Common myeloid progenitor, CD34-positive (primary cell): ENCODE measurements around the gene SMOC2.
"Not testable (repeated sequence)": the region's sequence is repeated elsewhere in the genome, so short reads cannot be mapped to it uniquely, and the experiment has no call there.

Source experiments
- CTCF ChIA-PET: fragments of 350-600 bp; sonication (Branson Sonifier 250); formaldehyde crosslinking; loops from one replicate; lab custom pipeline; 2021; ENCODE audit warnings: antibody characterized with exemption; lab: Charles Lee
- POLR2A ChIA-PET: fragments of 350-600 bp; sonication (Branson Sonifier 250); formaldehyde crosslinking; loops from one replicate; lab custom pipeline; 2021; ENCODE audit warnings: antibody characterized with exemption; lab: Charles Lee
- DNase-seq, 3 donors: peaks; one replicate each; pipeline versions ENCODE4 v3.0.0 to v3.0.0-alpha.2; 2013
- H3K27ac ChIP-seq, 2 experiments: 1 replicate in 1 of 2; 2 replicates in 1 of 2; pipeline ENCODE4 v1.7.0; 2013; ENCODE audit warnings: inconsistent platforms in 2 of 2, low read length in 2 of 2, mild to moderate bottlenecking in 2 of 2, low read depth in 1 of 2, moderate library complexity in 1 of 2; ENCODE audit not compliant: severe bottlenecking in 2 of 2, insufficient read depth in 1 of 2, poor library complexity in 1 of 2
- H3K27me3 ChIP-seq, 5 experiments: replicated peaks in 2 of 5; 1 replicate in 3 of 5; 2 replicates in 2 of 5; pipeline versions ENCODE4 v1.6.1 to v1.7.0; 2013; ENCODE audit warnings: low read length in 4 of 5, mild to moderate bottlenecking in 2 of 5, moderate library complexity in 2 of 5, inconsistent platforms in 1 of 5; ENCODE audit not compliant: insufficient read depth in 5 of 5, control insufficient read depth in 4 of 5
- H3K36me3 ChIP-seq, 4 experiments: 1 replicate in 2 of 4; 2 replicates in 2 of 4; pipeline versions ENCODE4 v1.6.1 to v1.7.0; 2013; ENCODE audit warnings: low read length in 3 of 4, control low read depth in 1 of 4, mild to moderate bottlenecking in 1 of 4; ENCODE audit not compliant: control insufficient read depth in 4 of 4, insufficient read depth in 4 of 4
- H3K4me1 ChIP-seq, 4 experiments: 1 replicate in 3 of 4; 2 replicates in 1 of 4; pipeline versions ENCODE4 v1.6.1 to v1.7.1; 2013; ENCODE audit warnings: low read length in 3 of 4, mild to moderate bottlenecking in 3 of 4, control low read depth in 1 of 4, inconsistent platforms in 1 of 4, moderate library complexity in 1 of 4; ENCODE audit not compliant: control insufficient read depth in 4 of 4, insufficient read depth in 4 of 4; ENCODE audit errors: control extremely low read depth in 1 of 4
- H3K4me3 ChIP-seq, 7 experiments: 1 replicate in 4 of 7; 2 replicates in 3 of 7; pipeline versions ENCODE4 v1.5.1 to v1.7.0; 2013; ENCODE audit warnings: mild to moderate bottlenecking in 7 of 7, low read length in 6 of 7, moderate library complexity in 6 of 7, inconsistent platforms in 2 of 7, low read depth in 2 of 7, control low read depth in 1 of 7; ENCODE audit not compliant: insufficient read depth in 4 of 7, control insufficient read depth in 1 of 7; ENCODE audit errors: extremely low read depth in 1 of 7
- H3K9me3 ChIP-seq, 5 experiments: 1 replicate in 4 of 5; 2 replicates in 1 of 5; pipeline versions ENCODE4 v1.6.1 to v1.7.1; 2013; ENCODE audit warnings: low read length in 4 of 5, mild to moderate bottlenecking in 2 of 5, inconsistent platforms in 1 of 5, low read depth in 1 of 5, moderate library complexity in 1 of 5; ENCODE audit not compliant: control insufficient read depth in 4 of 5, insufficient read depth in 2 of 5; ENCODE audit errors: control extremely low read depth in 1 of 5
- WGBS: methylation state at CpG from one replicate; pipeline ENCODE4 v1.1.5; 2013; ENCODE audit not compliant: insufficient coverage; 5-methylcytosine and 5-hydroxymethylcytosine counted together

Gene SMOC2

GRCh38 chr6:168537540-168537884, 96.5 kb downstream of the SMOC2 start:
- Histone ChIP-seq H3K4me1 (no peaks in the 10 kb centered on the region), H3K36me3 (no peaks in the 10 kb centered on the region), H3K4me3 (no peak overlapping the region), H3K27ac (no peak overlapping the region), H3K9me3 (no peaks in the 10 kb centered on the region), H3K27me3 (peaks cover 0 to 35% (median 17%) of the 10 kb centered on the region in 5 experiments)
- CTCF ChIA-PET, result no interaction called here
- WGBS, result 88% methylated on average over 5 of the region's 10 CpGs
- POLR2A ChIA-PET, result no interaction called here
- DNase-seq, result no peak

- H3K4me1 ChIP-seq, H3K4me3 ChIP-seq, POLR2A ChIA-PET, H3K36me3 ChIP-seq, DNase-seq, H3K27ac ChIP-seq, H3K9me3 ChIP-seq, CTCF ChIA-PET: not testable (repeated sequence)
- WGBS, result 91% methylated on average over 12 of the region's 14 CpGs
- H3K27me3 ChIP-seq, result peaks cover 0 to 37% (median 16%) of the 10 kb centered on the region in 5 experiments
Observed at GRCh38 chr6:168538188-168538891, 97.4 kb downstream of the SMOC2 start.

GRCh38 chr6:168538892-168539811, 98.2 kb downstream of the SMOC2 start:
- 46% methylated on average over 14 of the region's 21 CpGs for WGBS
- CTCF ChIA-PET, result no interaction called here
- no peak overlapping the region for H3K27ac ChIP-seq
- H3K27me3 ChIP-seq, result peaks cover 0 to 37% (median 15%) of the 10 kb centered on the region in 5 experiments
- DNase-seq, result no peak
- H3K9me3 ChIP-seq, result no peaks in the 10 kb centered on the region
- H3K4me3 ChIP-seq, result no peak overlapping the region
- H3K4me1 ChIP-seq, result no peaks in the 10 kb centered on the region
- H3K36me3 ChIP-seq, result no peaks in the 10 kb centered on the region
- POLR2A ChIA-PET, result no interaction called here

GRCh38 chr6:168540713-168541291, 99.8 kb downstream of the SMOC2 start:
- WGBS, result 48% methylated on average over 7 of the region's 15 CpGs
- Histone ChIP-seq H3K4me3 (no peak overlapping the region), H3K4me1 (no peaks in the 10 kb centered on the region), H3K27me3 (peaks cover 0 to 37% (median 15%) of the 10 kb centered on the region in 5 experiments), H3K9me3 (no peaks in the 10 kb centered on the region), H3K36me3 (no peaks in the 10 kb centered on the region), H3K27ac (no peak overlapping the region)
- CTCF ChIA-PET, result no interaction called here
- DNase-seq, result no peak
- POLR2A ChIA-PET, result no interaction called here

GRCh38 chr6:168541307-168541706, 100.3 kb downstream of the SMOC2 start:
- WGBS, result 71% methylated on average over 4 of the region's 4 CpGs
- no peaks in the 10 kb centered on the region for H3K9me3 ChIP-seq
- no peak for DNase-seq
- POLR2A ChIA-PET, result no interaction called here
- CTCF ChIA-PET, result no interaction called here
- H3K27me3 ChIP-seq, result peaks cover 0 to 37% (median 15%) of the 10 kb centered on the region in 5 experiments
- no peak overlapping the region for H3K4me3 ChIP-seq
- no peaks in the 10 kb centered on the region for H3K36me3 ChIP-seq
- no peaks in the 10 kb centered on the region for H3K4me1 ChIP-seq
- H3K27ac ChIP-seq, result no peak overlapping the region

- POLR2A ChIA-PET, result interaction anchor here (0.6 kb wide), 1 partner anchor 877 kb away, joined by 3 read pairs; no protein-coding TSS in a partner anchor
- Histone ChIP-seq H3K4me3 (no peak overlapping the region), H3K4me1 (no peaks in the 10 kb centered on the region), H3K9me3 (no peaks in the 10 kb centered on the region), H3K27ac (no peak overlapping the region), H3K36me3 (no peaks in the 10 kb centered on the region), H3K27me3 (peaks cover 0 to 37% (median 15%) of the 10 kb centered on the region in 5 experiments)
- CTCF ChIA-PET, result no interaction called here
- DNase-seq, result no peak
- WGBS, result 66% methylated on average over 5 of the region's 8 CpGs
Observed at GRCh38 chr6:168542301-168542700, 101.3 kb downstream of the SMOC2 start.

GRCh38 chr6:168545428-168545827, 104.4 kb downstream of the SMOC2 start:
- WGBS, result 94% methylated on average over 5 of the region's 6 CpGs
- ChIA-PET POLR2A (no interaction called here), CTCF (no interaction called here)
- H3K27ac ChIP-seq, result no peak overlapping the region
- no peaks in the 10 kb centered on the region for H3K36me3 ChIP-seq
- no peak overlapping the region for H3K4me3 ChIP-seq
- no peaks in the 10 kb centered on the region for H3K4me1 ChIP-seq
- no peaks in the 10 kb centered on the region for H3K9me3 ChIP-seq
- no peak for DNase-seq
- peaks cover 0 to 23% (median 11%) of the 10 kb centered on the region in 5 experiments for H3K27me3 ChIP-seq
